ENCODE measurements around the gene NTSR1.
"Not testable (repeated sequence)": the region's sequence is repeated elsewhere in the genome, so short reads cannot be mapped to it uniquely, and the experiment has no call there.

NTSR1 gene

GRCh38 chr20:62674370-62674769 is 34.3 kb upstream of the NTSR1 start:
- no peak for DNase-seq (ENCODE audit: low read depth, low spot score)

DNA sequence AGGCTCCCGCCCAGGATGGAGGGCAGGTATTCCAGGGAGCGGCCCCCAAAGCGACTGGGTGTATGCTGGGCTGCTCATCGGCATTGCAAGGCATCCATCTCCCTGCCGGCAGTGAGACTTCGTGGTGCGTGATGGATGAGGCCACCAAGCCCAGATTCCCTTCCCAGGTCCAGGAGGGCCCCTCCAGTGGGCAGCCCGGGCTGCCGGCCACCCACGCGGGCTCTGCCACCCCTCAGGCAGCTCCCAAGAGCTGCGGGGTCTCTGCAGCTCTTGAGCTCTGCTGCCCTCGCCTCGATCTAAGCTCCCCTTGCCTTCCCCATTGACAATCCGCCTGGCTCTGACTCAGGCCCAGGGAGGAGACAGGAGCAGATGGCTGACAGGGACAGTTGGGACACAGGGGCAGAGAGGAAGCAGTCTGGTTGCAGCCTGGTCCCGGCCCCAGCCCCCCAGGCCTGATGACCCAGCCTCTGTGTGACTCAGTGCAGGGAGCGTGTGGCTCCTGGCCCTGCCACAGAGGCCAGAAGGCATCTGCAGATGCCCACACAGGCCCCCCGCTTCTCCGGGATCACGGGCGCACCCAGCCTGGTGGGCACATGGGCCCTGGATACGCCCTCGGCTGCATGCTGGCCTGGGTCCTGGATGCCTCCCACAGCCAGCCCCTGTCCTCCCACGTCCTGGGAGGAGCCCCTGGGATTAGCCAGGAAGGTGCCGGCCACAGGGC is 33.3 kb upstream of the NTSR1 start:
- no peak for DNase-seq (ENCODE audit: low read depth, low spot score)

DNA sequence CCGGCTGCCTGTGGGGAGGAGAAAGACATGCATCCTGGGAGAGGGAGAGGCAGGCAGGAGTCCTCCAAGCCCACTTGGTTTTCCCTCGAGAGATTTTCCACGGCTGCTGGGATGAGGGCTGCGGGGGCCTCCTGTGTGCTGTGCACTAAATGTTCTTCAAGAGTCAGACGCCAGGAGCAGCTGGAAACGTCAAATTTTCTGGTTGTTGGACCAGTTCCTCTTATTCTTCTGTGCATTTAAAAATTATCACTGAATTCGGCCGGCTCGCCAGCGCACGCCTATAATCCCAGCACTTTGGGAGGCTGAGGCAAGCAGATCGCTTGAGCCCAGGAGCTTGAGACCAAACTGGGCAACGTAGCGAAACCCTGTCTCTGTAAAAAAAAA is 32.8 kb upstream of the NTSR1 start:
- no peak for DNase-seq (ENCODE audit: low read depth, low spot score)

DNA sequence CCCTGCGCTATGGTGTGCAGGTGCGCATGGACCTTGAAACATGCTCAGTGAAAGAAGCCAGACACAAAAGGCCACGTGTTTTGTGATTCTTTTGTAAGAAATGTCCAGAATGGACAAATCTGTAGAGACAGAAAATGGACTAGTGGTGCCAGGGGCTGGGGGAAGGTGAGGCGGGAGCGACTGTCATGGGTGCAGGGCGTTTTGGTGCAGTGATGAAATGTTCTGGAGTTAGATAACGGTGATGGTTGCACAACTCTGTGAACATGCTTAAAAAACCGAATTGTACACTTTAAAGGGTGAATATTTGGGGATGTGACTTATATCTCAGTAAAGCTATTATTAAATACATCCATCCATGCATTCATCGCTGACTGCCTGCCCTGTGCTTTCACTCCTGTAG is 31.7 kb upstream of the NTSR1 start:
- no peak for DNase-seq (ENCODE audit: low read depth, low spot score)

DNA sequence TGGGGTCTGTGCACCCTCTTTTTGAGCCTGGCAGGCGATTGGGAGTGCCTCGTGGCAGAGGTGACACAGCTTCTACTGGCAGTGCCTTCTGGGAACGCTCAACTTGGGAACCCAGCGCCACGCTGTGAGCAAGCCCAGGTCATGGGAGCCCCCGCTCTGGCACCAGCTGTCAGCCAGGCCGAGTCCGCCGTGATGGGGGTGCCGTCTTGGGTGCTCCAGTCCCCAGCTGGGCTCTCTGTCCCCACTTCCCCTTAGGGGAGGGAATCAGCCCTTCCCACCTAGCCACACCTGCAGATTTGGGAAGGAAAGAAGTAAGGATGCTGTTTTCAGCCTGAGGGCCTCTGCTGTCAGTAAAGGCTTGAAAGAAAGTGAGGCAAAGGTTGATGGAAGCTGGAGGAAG is 31.0 kb upstream of the NTSR1 start:
- DNase-seq (ENCODE audit: low read depth, low spot score), result no peak

GRCh38 chr20:62678553-62678952 is 30.1 kb upstream of the NTSR1 start:
- DNase-seq (ENCODE audit: low read depth, low spot score), result no peak

GRCh38 chr20:62679978-62680589 is 28.6 kb upstream of the NTSR1 start:
- DNase-seq (ENCODE audit: low read depth, low spot score), result no peak

DNA sequence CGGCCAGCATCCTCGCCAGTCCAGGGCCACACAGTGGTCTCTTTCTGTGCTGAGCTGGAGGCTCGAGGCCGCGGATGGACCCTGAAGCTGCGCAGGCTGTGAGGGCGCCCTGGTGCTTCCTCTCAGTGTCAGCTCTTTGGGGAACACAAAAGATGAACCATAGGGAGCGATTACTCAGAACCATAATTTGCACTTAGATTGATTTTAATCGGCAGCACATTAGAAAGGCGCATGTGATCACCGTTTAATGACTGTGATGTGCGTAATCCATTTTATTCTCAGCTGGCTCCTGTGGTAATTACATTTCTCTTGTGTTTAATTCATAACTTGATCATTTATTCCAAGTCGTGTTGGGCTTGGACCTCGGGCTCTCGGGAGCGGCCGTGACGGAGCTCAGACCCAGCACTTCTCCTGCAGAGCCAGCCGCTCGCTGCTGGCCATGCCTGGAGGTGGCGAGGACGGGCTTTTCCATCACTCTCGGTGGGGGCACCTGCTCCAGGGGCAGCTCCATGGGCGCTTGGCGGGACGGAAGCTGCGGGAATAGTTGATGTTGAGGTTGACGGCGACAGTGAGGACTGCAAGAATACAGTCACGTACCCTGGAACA is 25.6 kb upstream of the NTSR1 start:
- no peak for DNase-seq (ENCODE audit: low read depth, low spot score)

- not testable (repeated sequence) for DNase-seq (ENCODE audit: low read depth, low spot score)
Measured at GRCh38 chr20:62683660-62684322, 24.8 kb upstream of the NTSR1 start.

GRCh38 chr20:62684981-62685380 is 23.7 kb upstream of the NTSR1 start:
- DNase-seq (ENCODE audit: low read depth, low spot score), result no peak

- DNase-seq (ENCODE audit: low read depth, low spot score), result no peak
Measured at GRCh38 chr20:62685781-62686555, 22.7 kb upstream of the NTSR1 start.

DNA sequence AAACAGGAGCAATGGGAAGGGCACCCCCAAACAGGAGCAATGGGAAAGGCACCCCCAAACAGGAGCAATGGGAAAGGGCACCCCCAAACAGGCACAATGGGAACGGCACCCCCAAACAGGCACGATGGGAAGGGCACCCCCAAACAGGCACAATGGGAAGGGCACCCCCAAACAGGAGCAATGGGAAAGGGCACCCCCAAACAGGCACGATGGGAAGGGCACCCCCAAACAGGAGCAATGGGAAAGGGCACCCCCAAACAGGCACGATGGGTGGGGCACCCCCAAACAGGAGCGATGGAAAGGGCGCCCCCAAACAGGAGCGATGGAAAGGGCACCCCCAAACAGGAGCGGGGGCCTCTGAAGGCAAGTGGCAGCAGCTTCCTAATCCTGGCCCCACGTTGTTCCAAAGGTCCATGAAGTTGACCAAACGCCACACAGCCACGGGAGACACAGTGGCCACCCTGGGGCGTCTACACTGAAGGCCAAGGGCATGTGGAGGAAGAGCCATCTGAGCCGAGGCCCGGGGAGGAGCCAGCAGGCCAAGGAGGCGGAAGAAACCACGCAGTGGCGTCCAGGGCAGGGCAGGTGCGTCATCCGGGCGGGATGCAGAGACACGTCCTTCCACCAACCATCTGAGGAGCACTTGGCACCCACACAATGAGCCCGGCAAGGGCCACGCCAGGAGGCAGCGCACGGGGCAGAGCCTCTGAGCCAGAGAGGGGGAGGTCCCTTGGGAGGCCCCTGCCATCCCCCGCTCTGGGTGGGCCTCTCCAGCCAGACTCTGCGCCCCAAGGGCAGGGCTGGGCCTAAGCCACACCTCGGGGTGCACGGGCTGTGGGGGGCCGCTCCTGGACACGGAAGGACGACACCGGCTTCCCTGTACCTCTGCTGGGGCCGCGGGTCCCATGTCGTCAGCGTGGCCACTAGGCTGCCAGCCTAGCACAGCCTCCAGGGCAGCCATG is 21.5 kb upstream of the NTSR1 start:
- no peak for DNase-seq (ENCODE audit: low read depth, low spot score)

- DNase-seq (ENCODE audit: low read depth, low spot score), result no peak
Measured at GRCh38 chr20:62688083-62688482, 20.6 kb upstream of the NTSR1 start.

DNA sequence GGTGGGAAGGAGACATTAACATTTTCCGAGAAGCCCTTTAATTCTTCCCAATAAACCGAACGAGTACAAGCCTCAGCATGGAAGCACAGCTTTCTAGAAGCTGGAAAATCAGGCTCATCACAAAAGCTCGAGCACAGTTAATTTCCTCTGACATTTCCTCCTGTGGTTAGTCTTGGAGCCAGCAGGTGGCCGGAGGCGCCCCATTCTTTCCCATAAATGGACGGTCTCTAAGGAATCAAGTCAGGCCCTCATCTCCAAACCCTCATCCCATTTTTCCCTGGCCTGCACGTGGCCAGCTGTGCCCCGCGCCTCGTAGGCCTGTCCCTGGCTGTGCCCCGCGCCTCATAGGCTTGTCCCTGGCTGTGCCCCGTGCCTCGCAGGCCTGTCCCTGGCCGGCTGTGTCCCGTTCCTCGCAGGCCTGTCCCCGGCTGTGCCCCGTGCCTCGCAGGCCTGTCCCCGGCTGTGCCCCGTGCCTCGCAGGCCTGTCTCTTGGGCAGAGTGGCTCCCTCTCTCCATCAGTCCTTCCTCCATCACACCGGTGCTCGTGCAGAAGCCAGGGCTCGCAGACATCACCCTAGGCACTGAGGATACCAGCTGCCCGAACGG is 19.7 kb upstream of the NTSR1 start:
- no peak for DNase-seq (ENCODE audit: low read depth, low spot score)

- no peak for DNase-seq (ENCODE audit: low read depth, low spot score)
Measured at GRCh38 chr20:62689861-62690260, 18.8 kb upstream of the NTSR1 start.

GRCh38 chr20:62690261-62690820 is 18.3 kb upstream of the NTSR1 start:
- no peak for DNase-seq (ENCODE audit: low read depth, low spot score)

GRCh38 chr20:62691487-62691886 is 17.1 kb upstream of the NTSR1 start:
- DNase-seq (ENCODE audit: low read depth, low spot score), result no peak

- no peak for DNase-seq (ENCODE audit: low read depth, low spot score)
Measured at GRCh38 chr20:62692176-62692575, 16.5 kb upstream of the NTSR1 start.

- DNase-seq (ENCODE audit: low read depth, low spot score), result no peak
Measured at GRCh38 chr20:62692801-62693523, 15.7 kb upstream of the NTSR1 start.

All from activated CD4-positive, CD25-positive, alpha-beta regulatory T cell treated with anti-CD3 and anti-CD28 coated beads, Interleukin-2, amount 50 U/mL, for 16 hours (primary cell).